ENCODE results near the gene DDX47. TPM values are rescaled to one million over a fixed set of nuclear protein-coding genes. Genes with fewer than 3 reads are reported as not detected.

DDX47 gene
- total and polyA plus RNA-seq, 2 experiments from 2014 or later = 56.2 to 69.4 TPM

- WGBS (ENCODE audit: low lambda C conversion rate, missing lambda C conversion rate) = 82% methylated on average over 6 of the region's 6 CpGs
These were observed 20.7 kb upstream of the DDX47 start for GRCh38 chr12:12792421-12792820.

GRCh38 chr12:12794686-12795085 is 18.5 kb upstream of the DDX47 start:
- Histone ChIP-seq H3K4me2 (no peak overlapping the region), H2AFZ (no peak overlapping the region), H3K9me3 (ENCODE audit: low read depth) (no peaks in the 10 kb centered on the region), H3K4me1 (ENCODE audit: insufficient read depth) (peaks cover 14% of the 10 kb centered on the region), H3K27me3 (no peaks in the 10 kb centered on the region), H3K4me3 (no peak overlapping the region), H3K27ac (no peak overlapping the region), H4K20me1 (ENCODE audit: insufficient read depth, poor library complexity, severe bottlenecking) (no peaks in the 10 kb centered on the region), H3K79me2 (no peaks in the 10 kb centered on the region), H3K36me3 (replicated peaks; ENCODE audit: insufficient read depth, low read depth) (no peaks in the 10 kb centered on the region), H3K9me2 (replicated peaks; ENCODE audit: insufficient read depth) (no peaks in the 10 kb centered on the region)
- TF ChIP-seq EZH2 (IDR thresholded peaks at IDR 0.05; ENCODE audit: borderline replicate concordance) (no peak), CTCF (IDR thresholded peaks at IDR 0.05; ENCODE audit: poor library complexity) (no peak), EZH2phosphoT487 (IDR thresholded peaks at IDR 0.05; ENCODE audit: low read depth, severe bottlenecking, unreplicated experiment) (no peak)
- 94% methylated on average over 2 of the region's 2 CpGs for WGBS (ENCODE audit: low lambda C conversion rate, missing lambda C conversion rate)
- no peak for DNase-seq (ENCODE audit: low spot score)

More at GRCh38 chr12:12792421-12792820, 20.7 kb upstream of the DDX47 start:
- Histone ChIP-seq H3K27ac (peak overlapping the region; percentile 36), H3K4me1 (ENCODE audit: insufficient read depth) (peaks cover 20% of the 10 kb centered on the region), H3K27me3 (no peaks in the 10 kb centered on the region), H3K9me3 (ENCODE audit: low read depth) (no peaks in the 10 kb centered on the region), H3K36me3 (replicated peaks; ENCODE audit: insufficient read depth, low read depth) (no peaks in the 10 kb centered on the region), H3K9me2 (replicated peaks; ENCODE audit: insufficient read depth) (no peaks in the 10 kb centered on the region), H3K4me3 (no peak overlapping the region), H2AFZ (peak overlapping the region; percentile 25), H3K79me2 (no peaks in the 10 kb centered on the region), H4K20me1 (ENCODE audit: insufficient read depth, poor library complexity, severe bottlenecking) (no peaks in the 10 kb centered on the region), H3K4me2 (peak overlapping the region; percentile 67)
- TF ChIP-seq CTCF (IDR thresholded peaks at IDR 0.05; ENCODE audit: poor library complexity) (no peak), EZH2 (IDR thresholded peaks at IDR 0.05; ENCODE audit: borderline replicate concordance) (no peak), EZH2phosphoT487 (IDR thresholded peaks at IDR 0.05; ENCODE audit: low read depth, severe bottlenecking, unreplicated experiment) (no peak)
- no peak for DNase-seq (ENCODE audit: low spot score)

GRCh38 chr12:12796171-12796570 is 17.0 kb upstream of the DDX47 start:
- no peak overlapping the region for H3K4me3 ChIP-seq
- H3K27me3 ChIP-seq = no peaks in the 10 kb centered on the region
- peaks cover 12% of the 10 kb centered on the region for H3K4me1 ChIP-seq (ENCODE audit: insufficient read depth)
- no peak for DNase-seq (ENCODE audit: low spot score)
- TF ChIP-seq CTCF (IDR thresholded peaks at IDR 0.05; ENCODE audit: poor library complexity) (no peak), EZH2 (IDR thresholded peaks at IDR 0.05; ENCODE audit: borderline replicate concordance) (no peak), EZH2phosphoT487 (IDR thresholded peaks at IDR 0.05; ENCODE audit: low read depth, severe bottlenecking, unreplicated experiment) (no peak)
- H3K9me3 ChIP-seq (ENCODE audit: low read depth) = no peaks in the 10 kb centered on the region
- no peaks in the 10 kb centered on the region for H3K36me3 ChIP-seq (replicated peaks; ENCODE audit: insufficient read depth, low read depth)
- H2AFZ ChIP-seq = no peak overlapping the region
- H3K79me2 ChIP-seq = no peaks in the 10 kb centered on the region
- H3K9me2 ChIP-seq (replicated peaks; ENCODE audit: insufficient read depth) = no peaks in the 10 kb centered on the region
- H4K20me1 ChIP-seq (ENCODE audit: insufficient read depth, poor library complexity, severe bottlenecking) = no peaks in the 10 kb centered on the region
- H3K4me2 ChIP-seq = no peak overlapping the region
- WGBS (ENCODE audit: low lambda C conversion rate, missing lambda C conversion rate) = 64% methylated on average over 3 of the region's 3 CpGs
- no peak overlapping the region for H3K27ac ChIP-seq
